ENCODE measurements around the gene TRABD2B. TPM values are rescaled to one million over a fixed set of nuclear protein-coding genes. Genes with fewer than 3 reads are reported as not detected.

Gene TRABD2B
- total RNA-seq, 1 experiment from 2014 or later = 0.96 TPM

DNA sequence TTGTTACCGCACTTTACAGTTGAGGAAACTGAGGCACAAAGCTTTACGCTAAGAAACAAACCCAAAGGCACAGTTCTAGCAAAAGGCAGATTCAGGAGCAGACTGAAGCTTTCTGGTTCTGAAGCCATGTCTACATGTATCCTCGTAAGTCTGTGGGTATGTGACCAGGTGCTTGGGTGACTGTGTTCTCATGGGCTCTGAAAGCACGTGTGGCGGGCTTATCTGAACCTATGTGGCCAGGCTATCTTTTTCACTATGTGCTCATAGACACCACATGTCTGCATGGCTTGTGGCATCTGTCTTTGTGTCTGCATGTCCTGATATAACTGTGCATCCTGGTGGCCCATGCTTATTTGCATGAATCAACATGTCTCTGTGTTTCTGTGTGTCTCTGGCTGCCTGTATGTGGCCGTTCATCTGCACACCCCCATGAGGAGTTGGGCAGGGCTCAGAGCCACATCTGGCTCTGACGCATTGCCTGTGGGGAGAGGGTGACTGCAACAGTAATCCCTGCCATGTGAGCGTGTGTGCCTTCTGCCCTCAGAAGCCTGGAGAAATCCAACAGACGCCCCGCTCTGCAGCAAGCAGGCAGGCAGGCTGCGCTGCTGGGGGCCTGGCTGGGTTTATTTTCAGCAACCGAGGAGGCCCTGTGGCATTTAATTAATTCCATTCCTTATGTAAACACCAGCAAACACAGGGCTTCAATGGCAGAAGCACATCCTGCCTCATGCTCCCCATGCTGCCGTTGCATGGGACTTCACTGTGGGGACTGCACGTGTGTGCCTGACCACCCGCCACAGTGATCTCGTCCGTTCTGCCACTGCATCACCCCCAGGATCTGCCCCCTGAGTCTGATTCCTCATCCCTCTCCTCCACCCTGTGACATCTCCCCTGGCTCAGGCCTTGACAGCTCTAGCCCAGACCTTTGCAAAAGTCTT is 115.4 kb downstream of the TRABD2B start:
- intact Hi-C loops (cut with micrococcal nuclease) = no loop called here
- TF ChIP-seq, protein P1, sequence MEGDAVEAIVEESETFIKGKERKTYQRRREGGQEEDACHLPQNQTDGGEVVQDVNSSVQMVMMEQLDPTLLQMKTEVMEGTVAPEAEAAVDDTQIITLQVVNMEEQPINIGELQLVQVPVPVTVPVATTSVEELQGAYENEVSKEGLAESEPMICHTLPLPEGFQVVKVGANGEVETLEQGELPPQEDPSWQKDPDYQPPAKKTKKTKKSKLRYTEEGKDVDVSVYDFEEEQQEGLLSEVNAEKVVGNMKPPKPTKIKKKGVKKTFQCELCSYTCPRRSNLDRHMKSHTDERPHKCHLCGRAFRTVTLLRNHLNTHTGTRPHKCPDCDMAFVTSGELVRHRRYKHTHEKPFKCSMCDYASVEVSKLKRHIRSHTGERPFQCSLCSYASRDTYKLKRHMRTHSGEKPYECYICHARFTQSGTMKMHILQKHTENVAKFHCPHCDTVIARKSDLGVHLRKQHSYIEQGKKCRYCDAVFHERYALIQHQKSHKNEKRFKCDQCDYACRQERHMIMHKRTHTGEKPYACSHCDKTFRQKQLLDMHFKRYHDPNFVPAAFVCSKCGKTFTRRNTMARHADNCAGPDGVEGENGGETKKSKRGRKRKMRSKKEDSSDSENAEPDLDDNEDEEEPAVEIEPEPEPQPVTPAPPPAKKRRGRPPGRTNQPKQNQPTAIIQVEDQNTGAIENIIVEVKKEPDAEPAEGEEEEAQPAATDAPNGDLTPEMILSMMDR (IDR thresholded peaks at IDR 0.05; ENCODE audit: unreplicated experiment) = no peak
- DNase-seq (ENCODE audit: unreplicated experiment) = no peak
- ChIA-PET CTCF (interaction anchor here (0.6 kb wide), 2 partner anchors 491 to 794 kb away, joined by 3 to 4 read pairs; no protein-coding TSS in a partner anchor), POLR2A (no interaction called here)
- Mint-ChIP-seq H3K36me3 (ENCODE audit: insufficient read depth, unreplicated experiment) (no peaks in the 10 kb centered on the region), H3K27me3 (ENCODE audit: insufficient read depth, unreplicated experiment) (no peaks in the 10 kb centered on the region), H3K4me1 (ENCODE audit: insufficient read depth, unreplicated experiment) (no peaks in the 10 kb centered on the region), H3K27ac (ENCODE audit: low read depth, unreplicated experiment) (no peak overlapping the region), H3K4me3 (ENCODE audit: unreplicated experiment) (no peak overlapping the region), H3K9me3 (ENCODE audit: unreplicated experiment) (no peaks in the 10 kb centered on the region)
- BruUV-seq (replicated peaks) = no TSS peak

DNA sequence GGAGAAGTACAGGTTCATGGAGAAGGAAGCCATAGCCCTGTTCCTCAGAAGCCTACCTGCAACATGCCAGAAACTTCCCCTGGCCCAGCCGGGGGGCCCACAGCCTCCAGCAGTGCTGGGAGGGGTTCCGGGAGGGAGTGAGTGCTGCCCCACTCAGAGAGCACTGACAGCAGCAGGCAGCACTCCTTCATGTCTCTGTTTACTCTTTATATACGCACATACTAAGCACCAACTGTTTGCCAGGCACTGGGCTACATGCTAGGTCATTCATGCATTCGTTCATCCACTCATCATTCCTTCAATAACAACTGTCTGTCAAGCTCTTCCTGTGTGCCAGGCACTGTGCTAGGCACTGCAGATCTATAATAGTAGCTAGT is 120.6 kb downstream of the TRABD2B start:
- no peaks in the 10 kb centered on the region for H3K9me3 Mint-ChIP-seq (ENCODE audit: unreplicated experiment)
- CTCF ChIA-PET = interaction anchor here (0.6 kb wide), 1 partner anchor 56 kb away, joined by 4 read pairs; no protein-coding TSS in a partner anchor
- H3K4me3 Mint-ChIP-seq (ENCODE audit: unreplicated experiment) = no peak overlapping the region

DNA sequence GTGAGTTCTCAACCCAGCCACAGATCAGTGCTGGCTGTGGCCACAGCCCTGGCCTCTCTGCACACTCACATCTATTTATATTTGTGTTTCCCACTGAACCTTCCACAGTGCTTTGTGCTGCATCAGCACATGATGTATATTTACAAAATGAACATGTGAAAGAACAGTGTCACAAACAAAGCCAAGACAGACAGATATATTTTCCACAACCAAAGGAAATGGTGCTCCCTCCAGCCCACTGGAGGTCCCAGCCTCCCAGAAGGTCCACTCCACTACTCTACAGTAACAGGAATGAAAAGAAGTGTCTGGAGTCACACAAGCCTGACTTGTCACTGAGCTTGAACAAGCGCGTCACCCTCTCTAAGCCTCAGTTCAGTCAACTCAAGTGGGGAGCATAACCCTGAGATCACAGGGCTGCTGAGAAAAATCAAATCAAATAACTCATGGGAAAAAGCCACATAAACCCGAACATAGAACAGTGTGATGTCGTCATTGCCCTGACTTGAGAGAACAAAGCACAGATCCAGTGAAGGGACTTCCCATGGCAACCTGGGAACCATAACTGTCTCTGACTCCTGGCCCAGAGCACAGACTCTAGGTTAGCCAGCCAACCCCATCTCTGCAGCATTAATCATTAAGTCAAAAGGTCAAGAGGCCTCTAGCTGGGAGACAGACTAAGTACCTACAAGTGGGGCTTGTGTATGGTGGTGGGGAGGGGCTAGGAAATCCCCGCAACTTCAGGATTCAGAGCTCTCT is 121.2 kb downstream of the TRABD2B start:
- CTCF ChIA-PET = interaction anchor here (0.6 kb wide), 1 partner anchor 56 kb away, joined by 4 read pairs; no protein-coding TSS in a partner anchor
- POLR2A ChIA-PET = no interaction called here
- BruUV-seq (replicated peaks) = no TSS peak
- Mint-ChIP-seq H3K4me3 (ENCODE audit: unreplicated experiment) (no peak overlapping the region), H3K9me3 (ENCODE audit: unreplicated experiment) (no peaks in the 10 kb centered on the region), H3K27me3 (ENCODE audit: insufficient read depth, unreplicated experiment) (no peaks in the 10 kb centered on the region), H3K4me1 (ENCODE audit: insufficient read depth, unreplicated experiment) (peaks cover 5% of the 10 kb centered on the region), H3K27ac (ENCODE audit: low read depth, unreplicated experiment) (peak overlapping the region; percentile 54), H3K36me3 (ENCODE audit: insufficient read depth, unreplicated experiment) (no peaks in the 10 kb centered on the region)
- intact Hi-C loops (cut with micrococcal nuclease) = no loop called here
- TF ChIP-seq, protein P1 (IDR thresholded peaks at IDR 0.05; ENCODE audit: unreplicated experiment) = no peak
- DNase-seq (ENCODE audit: unreplicated experiment) = peak; percentile 24

More for the DNA sequence above, 120.6 kb downstream of the TRABD2B start:
- H3K4me1 Mint-ChIP-seq (ENCODE audit: insufficient read depth, unreplicated experiment) = peaks cover 4% of the 10 kb centered on the region
- no peak overlapping the region for H3K27ac Mint-ChIP-seq (ENCODE audit: low read depth, unreplicated experiment)
- no peaks in the 10 kb centered on the region for H3K27me3 Mint-ChIP-seq (ENCODE audit: insufficient read depth, unreplicated experiment)
- intact Hi-C loops (cut with micrococcal nuclease) = no loop called here
- BruUV-seq (replicated peaks) = no TSS peak
- H3K36me3 Mint-ChIP-seq (ENCODE audit: insufficient read depth, unreplicated experiment) = no peaks in the 10 kb centered on the region
- POLR2A ChIA-PET = no interaction called here
- TF ChIP-seq, protein P1 (IDR thresholded peaks at IDR 0.05; ENCODE audit: unreplicated experiment) = no peak
- no peak for DNase-seq (ENCODE audit: unreplicated experiment)

DNA sequence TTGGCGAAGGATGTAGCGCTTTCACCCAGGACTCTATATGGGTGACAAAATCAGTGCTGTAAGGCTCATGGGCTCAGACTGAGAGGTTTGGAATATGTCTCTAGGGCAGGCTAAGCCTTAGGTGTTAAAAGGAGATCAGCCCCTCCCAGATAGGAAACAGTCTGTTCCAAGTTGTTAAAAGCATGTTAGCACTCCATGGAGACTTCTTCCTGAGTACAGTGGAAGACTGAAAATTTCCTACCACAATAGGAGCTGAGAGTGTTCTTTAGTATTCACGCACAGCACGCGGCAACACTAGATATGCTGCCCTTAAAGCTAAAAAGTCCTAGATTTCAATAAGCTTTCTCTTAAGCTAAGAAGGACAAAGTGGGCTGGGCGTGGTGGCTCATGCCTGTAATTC is 122.1 kb downstream of the TRABD2B start:
- H3K9me3 Mint-ChIP-seq (ENCODE audit: unreplicated experiment) = no peaks in the 10 kb centered on the region
- intact Hi-C loops (cut with micrococcal nuclease) = no loop called here
- DNase-seq (ENCODE audit: unreplicated experiment) = no peak
- POLR2A ChIA-PET = no interaction called here
- H3K4me1 Mint-ChIP-seq (ENCODE audit: insufficient read depth, unreplicated experiment) = peaks cover 5% of the 10 kb centered on the region
- TF ChIP-seq, protein P1 (IDR thresholded peaks at IDR 0.05; ENCODE audit: unreplicated experiment) = no peak
- H3K27ac Mint-ChIP-seq (ENCODE audit: low read depth, unreplicated experiment) = no peak overlapping the region
- no TSS peak for BruUV-seq (replicated peaks)
- H3K36me3 Mint-ChIP-seq (ENCODE audit: insufficient read depth, unreplicated experiment) = no peaks in the 10 kb centered on the region
- H3K4me3 Mint-ChIP-seq (ENCODE audit: unreplicated experiment) = no peak overlapping the region
- CTCF ChIA-PET = no interaction called here
- no peaks in the 10 kb centered on the region for H3K27me3 Mint-ChIP-seq (ENCODE audit: insufficient read depth, unreplicated experiment)
